COR-L47 (cell line): ENCODE results near the gene KHDC1.
"Not testable (repeated sequence)": the region's sequence is repeated elsewhere in the genome, so short reads cannot be mapped to it uniquely, and the experiment has no call there.

Experiments
- DNase-seq: peaks from one replicate; lab custom pipeline; 2025; lab: John Stamatoyannopoulos, UW

KHDC1 gene

GRCh38 chr6:73262671-73263569 lies at the start of gene KHDC1:
Gene KHDC1, minus strand, starts transcription at chr6:73263196. Its CDS starts 20,679 bp downstream, at chr6:73242517.
- DNase-seq, result peak; percentile 70

GRCh38 chr6:73310503-73310845 lies 47.5 kb upstream of the KHDC1 start:
- DNase-seq, result not testable (repeated sequence)

- DNase-seq, result peak; percentile 60
Measured at GRCh38 chr6:73309785-73310502, 46.9 kb upstream of the KHDC1 start.

GRCh38 chr6:73309535-73309784 lies 46.5 kb upstream of the KHDC1 start:
- peak; percentile 41 for DNase-seq

GRCh38 chr6:73308712-73309534 lies 45.9 kb upstream of the KHDC1 start:
- peak; percentile 37 for DNase-seq

GRCh38 chr6:73303773-73304172 lies 40.8 kb upstream of the KHDC1 start:
- not testable (repeated sequence) for DNase-seq

- no peak for DNase-seq
Measured at GRCh38 chr6:73302339-73302738, 39.3 kb upstream of the KHDC1 start.

- no peak for DNase-seq
Measured at GRCh38 chr6:73299151-73299971, 36.4 kb upstream of the KHDC1 start.

GRCh38 chr6:73293331-73293730 lies 30.3 kb upstream of the KHDC1 start:
- DNase-seq, result no peak

GRCh38 chr6:73290435-73290834 lies 27.4 kb upstream of the KHDC1 start:
- DNase-seq, result no peak

GRCh38 chr6:73286752-73287151 lies 23.8 kb upstream of the KHDC1 start:
- no peak for DNase-seq

GRCh38 chr6:73285674-73286283 lies 22.8 kb upstream of the KHDC1 start:
- no peak for DNase-seq

- DNase-seq, result no peak
Measured at GRCh38 chr6:73282871-73283270, 19.9 kb upstream of the KHDC1 start.

GRCh38 chr6:73281684-73282083 lies 18.7 kb upstream of the KHDC1 start:
- DNase-seq, result not testable (repeated sequence)

GRCh38 chr6:73269296-73269695 lies 6.3 kb upstream of the KHDC1 start:
- not testable (repeated sequence) for DNase-seq

- not testable (repeated sequence) for DNase-seq
Measured at GRCh38 chr6:73268896-73269295, 5.9 kb upstream of the KHDC1 start.

- no peak for DNase-seq
Measured at GRCh38 chr6:73264446-73264845, 1.4 kb upstream of the KHDC1 start.

GRCh38 chr6:73263570-73263909 lies 544 bp upstream of the KHDC1 start:
- DNase-seq, result no peak

GRCh38 chr6:73258721-73259120 lies 4.3 kb downstream of the KHDC1 start:
- no peak for DNase-seq

- not testable (repeated sequence) for DNase-seq
Measured at GRCh38 chr6:73254323-73254722, 8.7 kb downstream of the KHDC1 start.

GRCh38 chr6:73252703-73253102 lies 10.3 kb downstream of the KHDC1 start:
- DNase-seq, result no peak
